ENCODE data around the gene ALDH5A1.

- no peak for TF ChIP-seq NR2C2 (IDR thresholded peaks at IDR 0.05; ENCODE audit: borderline replicate concordance, control insufficient read depth, insufficient read length, low read depth)
- TF ChIP-seq EED (IDR thresholded peaks at IDR 0.05; ENCODE audit: low read depth): no peak
- no peak for TF ChIP-seq HDAC2 (IDR thresholded peaks at IDR 0.05)
- no peak for TF ChIP-seq IRF3 (IDR thresholded peaks at IDR 0.05)
- TF ChIP-seq ESRRA (IDR thresholded peaks at IDR 0.05; ENCODE audit: low read length): no peak
- TF ChIP-seq CHD1 (IDR thresholded peaks at IDR 0.05; ENCODE audit: low read depth, low read length): no peak
- no peak for TF ChIP-seq CTCF (IDR thresholded peaks at IDR 0.05 in 2 of 3, conservative IDR thresholded peaks at IDR 0.05 in 1 of 3; ENCODE audit: control insufficient read depth in 2 of 3, extremely low read depth in 1 of 3, insufficient read depth in 1 of 3, low read depth in 3 of 3, low read length in 3 of 3)
- no peak for TF ChIP-seq TAF1 (IDR thresholded peaks at IDR 0.05; ENCODE audit: borderline replicate concordance, low read depth, low read length)
- TF ChIP-seq EZH2 (IDR thresholded peaks at IDR 0.05; ENCODE audit: borderline replicate concordance, control insufficient read depth, low read depth, low read length): no peak
- TF ChIP-seq ETV6 (conservative IDR thresholded peaks at IDR 0.05 in 1 of 2, IDR thresholded peaks at IDR 0.05 in 1 of 2; ENCODE audit: borderline replicate concordance in 1 of 2, low read depth in 1 of 2): no peak
- TF ChIP-seq POLR2AphosphoS5 (IDR thresholded peaks at IDR 0.05; ENCODE audit: low read length): no peak
- TF ChIP-seq MXI1 (IDR thresholded peaks at IDR 0.05; ENCODE audit: low read depth, low read length): no peak
These were observed 12.2 kb downstream of the ALDH5A1 start for GRCh38 chr6:24506814-24507520.
